GM18498 (cell line): ENCODE results near the gene FXYD6.
A peak's percentile ranks its signal among the peaks of the same experiment; 100 is the strongest.

Source experiments
- ATAC-seq: cut with Tn5 transposase; IDR thresholded peaks from one replicate; pipeline ENCODE4 v1.9.1; 2021; ENCODE audit warnings: mild to moderate bottlenecking, moderate library complexity; ENCODE audit not compliant: unreplicated experiment

Gene FXYD6

DNA sequence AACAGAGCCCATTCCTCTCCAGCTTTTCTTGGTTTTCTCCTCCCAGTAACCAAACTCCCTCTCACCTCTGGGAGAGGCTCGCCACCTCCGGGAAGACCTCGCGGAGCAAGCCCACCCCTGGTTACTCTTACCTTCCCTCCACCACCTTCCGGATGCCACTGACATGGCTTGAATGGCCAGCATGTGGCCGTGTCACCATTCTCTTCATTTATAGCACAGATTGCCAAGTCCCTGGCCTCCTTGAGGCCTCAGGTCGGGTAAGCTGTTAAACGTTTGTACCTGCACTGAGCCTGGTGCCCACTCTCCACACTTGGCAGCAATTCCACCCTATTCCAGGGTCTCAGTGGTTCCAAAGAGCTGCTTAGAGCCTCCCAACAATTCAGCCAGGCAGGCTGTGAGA, 43.9 kb downstream of the FXYD6 start:
- ATAC-seq, result no peak

GRCh38 chr11:117831661-117832415, 44.6 kb downstream of the FXYD6 start:
- no peak for ATAC-seq

DNA sequence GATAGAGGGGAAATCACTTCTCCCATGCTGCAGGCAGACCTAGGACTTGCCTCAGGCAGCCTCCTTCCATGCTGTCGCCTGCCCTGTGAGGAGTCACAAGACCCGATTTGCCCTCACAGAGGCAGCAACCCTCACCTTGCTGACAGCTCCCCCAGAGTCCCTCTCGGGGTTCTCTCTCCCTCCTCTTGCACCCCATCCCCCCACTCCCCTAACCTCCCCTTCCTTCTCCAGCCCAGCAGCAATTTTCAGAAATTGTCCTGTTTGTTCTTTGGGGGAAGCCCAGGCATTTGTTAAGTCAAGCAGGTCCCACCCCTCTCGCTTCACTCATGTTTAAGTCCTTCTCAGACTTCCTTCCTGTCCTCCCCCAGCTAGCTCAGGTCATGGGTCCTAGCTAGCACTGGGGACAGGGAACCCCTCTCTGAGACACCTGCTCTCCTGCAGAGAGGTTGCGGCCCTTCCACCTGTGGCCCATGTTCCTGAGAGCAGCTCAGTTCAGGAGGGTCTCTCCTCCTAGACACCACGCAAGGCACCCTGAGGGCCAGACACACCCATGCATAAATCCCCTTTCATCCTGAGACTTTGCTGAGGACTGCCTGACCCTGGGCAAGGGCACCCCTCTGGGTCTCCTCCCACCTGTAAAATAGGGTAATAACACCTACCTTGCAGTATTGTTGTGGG, 45.6 kb downstream of the FXYD6 start:
- no peak for ATAC-seq

- no peak for ATAC-seq
These were observed 46.4 kb downstream of the FXYD6 start for GRCh38 chr11:117830072-117830471.

DNA sequence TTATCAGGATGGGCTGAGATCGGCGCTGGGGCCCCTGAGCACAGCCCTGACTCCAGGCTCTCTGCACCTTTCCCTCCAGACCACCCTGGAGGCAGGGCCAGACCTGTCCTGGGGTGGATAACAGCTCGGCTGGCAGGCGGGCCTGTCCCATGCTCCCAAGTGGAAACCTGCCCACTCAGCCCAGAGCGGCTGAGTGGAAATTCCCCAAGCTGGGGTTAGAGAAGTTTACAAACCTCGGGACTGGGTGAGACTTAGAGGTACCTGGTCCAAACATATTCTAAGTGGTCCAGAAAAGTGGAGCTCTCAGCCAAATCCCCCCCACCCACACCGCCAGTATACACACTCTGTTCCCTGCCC, 47.1 kb downstream of the FXYD6 start:
- no peak for ATAC-seq

- peak; percentile 48 for ATAC-seq
These were observed 47.7 kb downstream of the FXYD6 start for GRCh38 chr11:117828611-117829368.

DNA sequence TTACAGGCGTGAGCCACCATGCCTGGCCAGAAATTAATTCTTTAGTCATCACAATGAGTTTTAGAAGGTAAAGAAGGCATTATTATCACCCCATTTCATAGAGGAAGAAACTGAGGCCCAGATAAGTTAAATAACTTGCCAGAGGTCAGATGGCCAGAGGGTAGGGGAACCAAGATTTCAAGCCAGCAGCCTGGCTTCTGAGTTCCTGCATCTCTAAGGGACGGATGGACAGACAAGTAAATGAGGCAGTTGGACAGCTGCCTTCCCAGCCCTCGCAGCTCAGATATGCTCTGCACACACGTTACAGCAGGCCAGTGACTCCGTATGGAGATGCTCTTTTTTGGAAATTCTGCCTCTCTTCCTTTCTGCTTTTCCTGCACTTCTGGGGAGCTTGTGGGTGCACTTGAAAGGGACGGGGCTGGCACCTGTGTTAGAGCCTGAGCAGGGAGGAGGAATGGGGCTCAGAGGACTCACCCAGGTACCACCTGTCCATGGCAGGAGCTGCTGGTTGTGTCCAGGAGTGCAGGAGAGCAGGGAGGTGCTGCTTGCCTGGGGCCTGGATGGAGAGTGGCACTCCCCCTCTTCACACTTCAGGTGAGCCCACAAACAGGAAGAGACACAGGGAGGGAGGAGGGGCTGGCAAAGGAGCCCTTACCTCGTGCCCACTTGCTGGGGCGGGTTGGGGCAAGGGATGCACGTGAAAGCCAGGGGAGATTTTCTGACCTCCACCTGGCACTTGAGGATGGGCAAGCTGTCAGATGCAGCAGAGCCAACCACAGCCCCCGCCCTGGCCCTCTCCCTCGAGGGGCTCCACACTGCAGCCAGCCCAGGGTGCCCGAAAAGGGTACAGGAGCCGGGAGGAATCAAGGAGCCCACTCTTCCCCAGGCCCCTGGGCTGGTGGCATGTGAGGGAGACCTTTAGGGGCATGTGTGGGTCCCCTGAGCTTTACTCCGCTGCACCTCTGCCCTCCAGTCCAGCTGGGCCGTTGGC, 48.6 kb downstream of the FXYD6 start:
- no peak for ATAC-seq

- ATAC-seq, result no peak
These were observed 49.6 kb downstream of the FXYD6 start for GRCh38 chr11:117826832-117827231.

- no peak for ATAC-seq
These were observed 50.3 kb downstream of the FXYD6 start for GRCh38 chr11:117826190-117826570.

DNA sequence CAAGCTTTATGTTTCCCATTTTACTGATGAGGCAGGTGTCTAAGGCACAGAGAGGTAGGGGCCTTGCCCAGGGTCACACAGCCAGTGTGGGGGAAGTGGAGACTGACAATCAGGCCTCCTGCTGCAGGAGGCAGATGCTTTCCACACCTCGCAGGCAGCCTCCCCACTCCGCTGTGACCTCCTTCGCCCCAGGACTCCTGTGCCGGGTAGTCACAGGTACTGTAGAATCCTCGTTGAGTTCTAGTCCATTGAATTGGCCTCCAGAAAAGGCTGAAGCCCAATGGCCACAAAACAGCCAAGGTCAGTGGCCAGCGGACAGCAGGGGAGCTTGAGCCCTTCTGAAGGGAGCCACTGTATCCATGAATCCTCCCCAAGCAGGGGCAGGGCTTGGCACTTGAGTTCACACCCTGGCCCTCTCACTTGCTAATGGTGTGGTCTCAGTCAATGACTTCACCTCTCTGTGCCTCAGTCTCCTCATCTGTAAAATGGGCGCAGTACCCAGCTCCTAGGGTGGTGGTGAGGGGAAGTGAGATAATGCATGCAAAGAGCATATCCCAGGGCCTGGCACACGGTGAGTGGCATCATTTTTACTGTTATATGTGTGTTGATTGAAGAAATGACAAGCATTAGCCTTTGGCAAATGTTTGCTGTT, 50.8 kb downstream of the FXYD6 start:
- no peak for ATAC-seq

DNA sequence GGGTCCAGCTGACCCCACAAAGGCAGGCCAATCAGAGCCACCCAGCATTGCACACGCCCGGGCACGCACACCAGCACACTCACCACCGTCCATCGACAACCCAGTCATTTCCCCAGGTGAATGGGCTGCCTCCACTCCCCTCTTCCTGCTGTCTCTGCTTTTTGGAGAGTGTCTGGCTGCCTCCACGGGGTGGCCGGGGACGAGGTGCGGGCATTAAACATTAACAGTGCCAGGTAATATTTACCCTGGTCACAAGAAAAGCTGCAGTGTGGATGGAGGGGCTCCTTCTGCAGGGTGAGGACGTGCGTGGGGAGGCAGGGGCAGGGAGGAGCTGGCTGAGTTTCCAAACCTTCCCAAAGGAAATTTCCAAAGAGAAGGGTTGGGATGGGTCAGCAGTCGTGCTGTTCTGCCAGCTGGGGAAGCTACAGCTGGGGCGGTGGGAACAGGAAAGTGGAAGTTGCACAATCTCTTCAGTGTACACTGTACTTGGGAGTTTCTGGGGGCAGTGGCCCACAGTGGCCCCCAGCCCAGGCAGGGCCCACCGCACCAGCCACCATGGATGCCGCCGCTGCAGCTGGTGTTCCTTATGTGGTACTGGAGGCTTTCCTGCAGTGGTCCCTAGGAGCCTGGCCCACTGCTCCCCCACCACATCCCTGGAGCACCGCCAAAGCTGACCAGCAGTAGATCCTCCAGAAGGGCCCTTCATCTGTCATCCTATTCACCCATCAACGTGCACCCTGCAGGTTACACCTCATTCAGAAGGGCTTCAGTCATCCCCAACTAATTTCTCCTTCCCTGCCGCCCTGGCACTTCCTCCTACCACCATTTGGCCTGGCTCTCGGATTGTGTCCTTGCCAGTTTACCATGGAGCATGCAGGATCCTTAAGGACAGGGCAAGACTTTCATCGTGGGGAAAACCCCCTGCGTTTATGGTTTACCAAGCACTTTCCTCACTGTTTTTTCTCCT, 51.6 kb downstream of the FXYD6 start, which contains the start of gene FXYD2:
Gene FXYD2 (minus strand): TSS at position 174 of the 967 bp plus-strand sequence. CDS start 66 bp downstream, at position 108.
- no peak for ATAC-seq

DNA sequence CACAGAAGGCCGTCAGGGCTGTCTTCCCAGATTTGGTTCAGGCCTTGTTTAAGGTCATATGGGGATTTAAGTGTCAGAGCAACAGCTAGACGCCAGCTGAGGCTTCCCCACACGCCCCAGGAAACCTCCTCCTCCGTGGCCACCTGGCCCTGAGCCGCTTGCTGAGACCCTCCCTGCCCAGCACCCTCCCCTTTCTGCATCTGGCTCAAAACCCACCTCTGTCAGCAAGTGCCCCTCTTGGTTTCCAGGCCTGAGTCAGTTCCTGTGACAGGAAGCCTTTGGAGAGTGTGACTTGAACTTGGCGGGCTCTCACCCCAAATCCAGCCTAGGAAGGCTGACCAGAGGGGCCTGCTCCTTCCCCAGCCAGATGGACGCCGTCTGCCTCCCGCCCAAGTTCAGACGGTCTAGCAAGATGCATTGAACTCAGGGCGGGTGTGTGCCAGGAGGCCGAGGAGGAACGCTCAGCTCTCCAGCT, 52.5 kb downstream of the FXYD6 start:
- ATAC-seq, result no peak

DNA sequence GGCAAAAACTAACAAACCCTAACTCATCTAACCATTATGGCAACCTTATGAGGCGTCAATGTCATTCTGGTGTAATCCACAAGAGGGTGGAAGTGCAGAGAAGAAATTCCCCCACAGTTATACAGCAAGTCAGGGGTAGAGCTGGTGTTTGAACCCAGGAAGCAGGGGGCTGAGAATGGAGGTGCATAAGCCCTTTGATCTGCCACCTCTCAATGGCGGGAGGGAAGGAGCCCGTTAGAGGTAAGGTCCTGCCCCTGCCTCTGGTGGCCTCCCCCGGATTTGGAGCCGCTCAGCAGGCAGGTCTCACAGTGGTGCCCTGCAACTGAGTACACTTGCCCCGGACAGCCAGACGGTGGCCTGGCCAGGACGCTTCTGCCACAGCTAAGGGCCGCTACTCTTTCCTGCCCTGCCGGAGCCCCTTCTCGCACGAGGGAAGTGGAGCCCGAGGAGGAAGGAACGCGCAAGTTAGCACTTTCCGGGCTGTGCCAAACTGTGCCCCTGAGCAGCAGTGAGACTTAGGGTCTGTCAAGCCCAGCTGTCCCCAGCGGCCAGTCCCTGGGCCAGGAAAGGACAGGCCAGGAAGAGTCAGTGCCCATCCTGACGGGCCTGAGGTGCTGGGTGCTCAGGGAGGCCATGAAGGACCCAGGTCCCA, 53.0 kb downstream of the FXYD6 start:
- ATAC-seq, result no peak

GRCh38 chr11:117822074-117823033, 54.1 kb downstream of the FXYD6 start:
- ATAC-seq, result no peak

- ATAC-seq, result no peak
These were observed 55.0 kb downstream of the FXYD6 start for GRCh38 chr11:117821431-117821830.

GRCh38 chr11:117820516-117820915, 55.9 kb downstream of the FXYD6 start:
- ATAC-seq, result no peak

DNA sequence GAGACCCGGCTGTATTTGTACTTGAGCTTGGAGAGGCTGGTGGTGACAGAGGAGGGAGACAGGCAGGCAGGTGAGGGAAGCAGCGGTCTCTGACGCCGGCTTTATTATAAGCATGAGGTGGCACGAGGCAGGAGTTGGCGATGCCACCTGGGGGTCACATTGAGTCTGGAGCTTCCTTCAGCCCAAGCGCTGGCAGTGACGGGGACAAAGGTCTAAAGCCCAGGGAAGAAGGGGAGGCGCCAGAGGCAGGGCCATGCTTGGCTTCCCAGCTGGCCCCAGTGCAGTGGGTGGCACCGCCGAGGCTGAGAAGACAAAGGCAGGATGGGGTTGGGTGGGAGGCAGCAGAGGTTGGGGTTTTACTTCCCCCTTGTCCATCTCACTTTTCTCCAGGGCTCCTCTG, 56.4 kb downstream of the FXYD6 start:
- no peak for ATAC-seq
